CD4-positive, alpha-beta T cell treated with Interleukin-4 for 1 hour (primary cell): ENCODE measurements around the gene SDF4.

Source experiments
- DNase-seq, 2 donors: peaks; one replicate each; pipeline ENCODE4 v3.0.0-alpha.2; 2020 to 2022

The SDF4 gene

DNA sequence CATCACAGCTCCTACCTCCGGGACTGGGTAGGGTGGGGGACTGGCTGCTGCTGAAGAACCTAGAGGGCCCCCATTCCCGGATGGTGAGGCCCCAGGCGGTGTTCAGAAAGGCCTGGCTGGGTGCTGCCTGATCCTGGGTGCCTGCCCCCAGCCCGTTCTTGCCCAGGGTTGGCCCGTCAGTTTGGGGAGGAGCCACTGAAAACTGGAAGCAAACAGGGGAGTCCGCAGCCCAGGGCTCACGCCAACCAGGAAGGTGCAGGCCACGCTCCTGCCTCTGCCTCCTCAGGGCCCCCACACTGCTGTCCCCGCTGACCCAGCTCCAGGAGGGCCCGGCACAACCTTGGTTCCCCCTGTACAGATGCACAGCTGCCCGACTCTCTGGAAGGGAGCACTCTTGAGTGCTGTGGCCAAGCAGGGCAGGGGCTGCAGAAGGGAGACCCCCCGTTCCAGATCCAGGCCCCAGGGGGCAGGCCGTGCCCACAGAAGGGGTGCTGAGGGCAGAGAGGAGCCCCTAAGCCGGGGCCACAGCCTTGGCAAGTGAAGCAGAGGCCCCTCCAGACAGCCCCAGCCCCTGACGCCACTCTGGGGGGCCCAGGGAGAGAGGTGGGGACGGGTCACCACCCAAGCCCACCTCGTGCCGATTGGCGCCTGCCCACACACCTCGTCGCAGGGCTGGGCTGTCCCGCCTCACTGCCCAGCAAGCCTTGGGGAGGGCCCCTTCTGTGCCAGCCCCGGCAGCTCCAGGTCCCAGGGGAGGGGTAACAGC, 9.2 kb upstream of the SDF4 start:
- no peak for DNase-seq

GRCh38 chr1:1240348-1240732, 8.5 kb upstream of the SDF4 start:
- no peak for DNase-seq

- no peak for DNase-seq
These were observed 8.0 kb upstream of the SDF4 start for GRCh38 chr1:1239614-1240347.

DNA sequence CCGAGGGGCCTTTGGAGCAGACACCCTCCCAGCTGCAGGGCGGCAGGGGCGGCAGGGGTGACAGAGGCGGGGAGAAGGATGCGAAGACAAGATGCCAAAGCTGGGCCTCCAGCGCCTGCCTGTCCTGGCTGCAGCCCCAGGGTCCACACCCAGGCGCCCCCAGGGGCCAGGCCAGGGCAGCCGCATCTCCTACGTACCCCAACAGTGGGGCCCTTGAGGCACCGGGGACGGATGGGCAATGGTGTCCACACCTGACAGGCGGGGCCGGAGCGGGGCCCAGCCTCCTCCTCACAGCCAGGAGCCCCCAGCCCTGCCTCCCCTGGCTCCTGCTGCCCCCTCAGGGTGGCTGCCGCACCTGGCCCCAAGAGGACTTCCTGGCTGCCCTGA, 7.4 kb upstream of the SDF4 start:
- no peak for DNase-seq

DNA sequence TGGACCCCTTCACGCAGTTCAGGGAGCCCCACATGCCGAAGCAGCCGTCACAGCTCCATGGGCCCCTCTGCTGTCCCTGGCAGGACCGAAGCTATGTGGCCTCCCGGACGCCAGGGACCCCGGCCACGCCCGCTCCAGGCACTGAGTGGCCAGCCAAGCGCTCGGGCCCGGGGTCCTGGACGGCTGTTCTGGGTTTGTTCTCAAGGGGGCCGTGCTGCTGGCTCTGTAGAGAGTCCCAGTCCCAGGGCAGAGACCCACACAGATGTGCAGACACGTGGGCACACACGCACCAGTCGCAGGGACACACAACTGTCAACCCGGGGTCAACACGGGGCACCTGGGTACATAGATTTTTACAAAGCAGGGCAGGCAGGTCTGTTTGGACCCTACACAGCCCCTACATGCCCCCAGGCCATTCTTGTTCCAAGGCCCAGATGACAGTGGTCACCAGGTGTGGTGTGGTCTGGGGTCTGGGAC, 6.9 kb upstream of the SDF4 start:
- DNase-seq: no peak

DNA sequence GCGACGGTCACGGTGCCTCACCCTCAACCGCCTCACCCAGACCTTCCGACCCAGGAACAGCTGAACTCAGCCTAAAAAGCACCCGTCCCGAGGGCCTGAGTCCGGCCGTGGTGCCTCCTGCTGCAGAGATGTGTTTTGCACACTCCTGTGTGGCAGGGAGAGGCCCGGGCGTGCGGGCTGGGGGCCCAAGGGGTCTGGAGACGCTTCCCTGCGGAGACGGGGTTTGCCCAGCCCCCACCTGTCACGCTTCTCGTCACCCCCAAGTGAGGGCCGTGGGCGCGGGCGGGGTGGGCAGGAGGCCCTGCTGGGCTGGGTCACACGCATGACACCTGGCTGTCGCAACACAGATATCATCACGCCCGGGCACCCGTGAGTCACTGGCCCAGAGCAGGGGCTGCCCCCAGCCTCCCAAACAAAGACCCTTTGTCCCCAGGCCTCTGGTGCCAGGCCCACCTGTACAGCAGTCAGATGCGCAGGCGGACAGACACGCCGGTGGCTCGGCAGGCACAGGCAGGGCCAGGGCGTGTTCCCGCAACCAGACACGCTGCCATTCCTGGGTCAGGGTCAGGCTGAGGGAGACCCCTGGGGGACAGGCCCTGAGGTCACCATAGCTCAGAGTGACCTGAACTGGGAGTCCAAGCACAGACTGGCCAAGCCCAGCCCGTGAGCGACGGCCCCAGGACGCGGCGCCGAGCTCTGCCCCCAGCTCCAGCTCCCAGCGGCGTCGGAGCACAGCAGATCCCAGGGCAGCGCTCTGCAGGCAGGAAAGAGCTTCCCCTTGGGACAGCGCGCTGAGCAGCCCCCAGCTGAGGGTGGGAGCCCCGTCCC, 6.3 kb upstream of the SDF4 start:
- no peak for DNase-seq

- no peak for DNase-seq
These were observed 5.4 kb upstream of the SDF4 start for GRCh38 chr1:1236945-1237873.

DNA sequence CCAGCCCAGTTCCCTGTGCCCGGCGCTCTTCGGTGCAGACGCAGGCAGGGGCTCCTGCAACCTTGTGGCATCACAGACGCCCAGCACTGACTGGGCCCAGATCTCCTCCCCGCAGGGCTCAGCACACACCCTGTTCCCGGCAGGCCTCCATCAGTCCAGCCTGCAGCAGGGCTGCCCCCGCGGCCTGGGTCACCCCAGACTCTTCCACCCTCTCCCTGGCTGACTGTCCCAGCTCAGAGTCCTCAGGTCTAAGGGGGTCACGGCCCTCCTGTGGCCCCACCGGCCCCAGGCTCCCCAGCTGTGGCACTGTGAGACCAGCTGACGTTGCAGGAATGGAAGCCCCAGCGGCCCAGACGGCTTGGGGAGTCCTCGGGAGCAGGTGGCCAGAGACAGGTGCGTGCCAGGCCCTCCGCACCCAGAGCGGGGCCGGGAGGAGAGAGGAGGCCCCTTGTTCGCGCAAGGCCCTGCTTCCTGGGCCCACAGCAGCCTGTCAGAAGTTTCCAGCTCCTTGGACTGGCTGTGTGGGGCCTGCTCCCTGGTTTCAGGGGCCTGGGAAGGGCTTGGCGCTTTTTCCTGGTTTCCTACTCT, 4.5 kb upstream of the SDF4 start:
- DNase-seq: no peak

GRCh38 chr1:1235016-1235744, 3.4 kb upstream of the SDF4 start:
- DNase-seq: no peak

- no peak for DNase-seq
These were observed 2.5 kb upstream of the SDF4 start for GRCh38 chr1:1234180-1234808.

DNA sequence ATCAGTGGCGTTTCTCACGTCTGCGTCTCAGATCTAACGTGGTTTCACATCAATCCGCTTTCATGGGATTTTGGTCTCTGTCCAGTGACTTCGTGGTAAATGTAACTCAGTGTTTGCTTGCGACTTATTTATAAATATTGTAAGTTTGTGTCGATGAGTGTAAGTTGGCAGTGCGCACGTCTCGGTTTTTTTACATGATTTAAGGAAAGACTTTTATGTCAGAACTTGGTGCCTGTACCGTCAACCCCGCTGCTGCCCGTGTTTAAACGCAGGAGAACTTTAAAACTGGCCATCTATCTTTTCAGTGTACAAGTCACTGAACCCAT, 1.7 kb upstream of the SDF4 start:
- DNase-seq: no peak

DNA sequence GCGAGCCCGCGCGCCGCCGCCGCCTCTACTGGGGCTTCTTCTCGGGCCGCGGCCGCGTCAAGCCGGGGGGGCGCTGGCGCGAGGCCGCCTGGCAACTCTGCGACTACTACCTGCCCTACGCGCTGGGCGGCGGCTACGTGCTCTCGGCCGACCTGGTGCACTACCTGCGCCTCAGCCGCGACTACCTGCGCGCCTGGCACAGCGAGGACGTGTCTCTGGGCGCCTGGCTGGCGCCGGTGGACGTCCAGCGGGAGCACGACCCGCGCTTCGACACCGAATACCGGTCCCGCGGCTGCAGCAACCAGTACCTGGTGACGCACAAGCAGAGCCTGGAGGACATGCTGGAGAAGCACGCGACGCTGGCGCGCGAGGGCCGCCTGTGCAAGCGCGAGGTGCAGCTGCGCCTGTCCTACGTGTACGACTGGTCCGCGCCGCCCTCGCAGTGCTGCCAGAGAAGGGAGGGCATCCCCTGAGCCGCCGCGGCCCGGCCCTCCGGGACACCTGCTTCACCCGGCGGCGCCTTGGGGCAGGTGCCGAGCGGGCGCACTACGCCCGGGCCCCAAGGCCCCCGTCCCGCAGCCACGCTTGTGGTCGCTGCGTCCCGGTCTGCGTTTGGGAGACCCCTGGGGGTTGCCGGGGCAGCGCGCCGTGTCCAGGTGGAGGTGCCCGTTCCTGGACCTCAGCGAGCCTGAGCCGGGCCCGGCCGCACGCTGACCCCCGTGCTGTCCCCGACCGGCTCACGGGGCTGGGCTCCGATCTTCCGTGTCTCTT, 1.2 kb upstream of the SDF4 start:
- DNase-seq: no peak

- DNase-seq: no peak
These were observed 501 bp upstream of the SDF4 start, which contains the start of gene B3GALT6 for GRCh38 chr1:1232208-1232795. B3GALT6 (plus strand) TSS chr1:1232237; CDS start chr1:1232279, 42 bp downstream.

DNA sequence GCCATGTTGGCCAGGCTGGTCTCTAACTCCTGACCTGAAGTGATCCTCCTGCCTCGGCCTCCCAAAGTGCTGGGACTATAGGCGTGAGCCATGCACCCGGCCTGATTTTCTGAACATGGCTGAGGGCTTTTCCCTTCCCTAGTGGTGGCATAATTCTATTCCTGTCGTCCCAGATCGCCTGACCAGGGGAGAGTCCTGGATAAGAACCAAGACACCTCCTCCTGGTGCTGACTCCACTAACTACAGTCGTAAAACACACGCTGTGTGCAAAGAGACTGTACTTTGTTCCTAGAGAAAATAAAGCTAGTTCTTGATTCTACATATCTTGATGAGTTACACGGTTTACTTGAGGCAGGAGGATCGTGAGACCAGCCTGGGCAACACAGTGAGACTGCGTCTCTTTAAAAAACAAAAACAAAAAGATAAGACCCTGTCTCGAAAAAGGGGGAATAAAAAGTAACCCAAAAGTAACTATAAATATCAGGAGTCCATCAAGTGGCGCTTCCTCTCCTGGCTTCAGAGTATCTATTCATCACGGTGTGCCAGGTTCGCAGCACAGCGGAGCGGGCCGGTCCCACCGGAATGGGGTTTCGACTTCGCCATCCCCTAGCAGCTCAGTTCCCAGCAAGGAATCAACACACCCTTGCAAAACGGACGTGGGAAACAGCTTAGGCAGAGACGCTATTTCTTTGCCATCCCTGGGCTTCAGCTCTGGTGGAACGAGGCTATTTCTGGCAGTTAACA, 973 bp downstream of the SDF4 start:
- DNase-seq: no peak

- no peak for DNase-seq
These were observed 2.0 kb downstream of the SDF4 start for GRCh38 chr1:1229770-1230169.

DNA sequence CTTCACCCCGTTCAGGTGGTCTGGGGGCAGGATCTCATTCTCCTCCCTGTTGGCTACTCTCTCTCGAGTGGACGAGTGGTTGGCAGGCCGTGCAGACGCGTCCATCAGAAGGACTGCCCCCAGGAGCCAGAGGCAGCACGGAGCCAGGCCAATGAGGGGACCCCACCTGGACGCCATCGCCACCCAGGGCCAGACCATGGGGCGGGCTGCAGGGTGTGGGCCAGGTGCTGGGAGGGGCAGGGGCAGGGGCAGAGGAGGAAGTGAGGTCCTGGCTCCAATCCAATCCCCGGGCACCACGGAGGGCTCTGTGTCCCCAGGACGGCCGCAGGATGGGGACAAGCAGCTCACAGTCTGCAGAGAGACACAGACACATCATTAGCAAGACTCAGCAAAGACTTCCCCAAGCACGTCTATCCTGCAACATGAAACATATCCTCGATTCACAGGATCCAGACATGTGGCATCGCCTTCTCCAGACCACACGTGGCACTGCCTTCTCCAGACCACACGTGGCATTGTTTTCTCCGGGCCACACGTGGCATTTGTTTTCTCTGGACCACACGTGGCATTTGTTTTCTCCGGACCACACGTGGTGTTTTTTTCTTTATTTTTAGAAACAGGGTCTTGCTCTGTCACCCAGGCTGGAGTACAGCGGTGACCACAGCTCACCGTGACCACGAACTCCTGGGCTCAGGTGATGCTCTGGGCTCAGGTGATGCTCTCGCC, 3.0 kb downstream of the SDF4 start:
- no peak for DNase-seq

DNA sequence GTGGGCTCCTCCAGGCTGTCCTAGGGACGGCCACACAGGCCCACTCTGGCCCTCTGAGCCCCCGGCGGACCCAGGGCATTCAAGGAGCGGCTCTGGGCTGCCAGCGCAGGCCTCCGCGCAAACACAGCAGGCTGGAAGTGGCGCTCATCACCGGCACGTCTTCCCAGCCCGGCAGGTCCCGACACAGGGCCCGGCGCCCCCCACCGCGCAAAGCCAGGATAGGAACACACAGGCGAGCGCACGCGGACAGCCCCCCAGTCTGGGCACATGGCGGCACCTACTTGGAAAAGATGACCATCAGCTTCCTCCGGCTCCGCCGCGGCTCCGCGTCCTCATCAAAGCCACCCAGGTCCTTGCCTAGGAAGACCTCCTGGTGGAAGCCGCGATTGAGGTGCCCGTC, 3.6 kb downstream of the SDF4 start:
- DNase-seq: no peak

- DNase-seq: no peak
These were observed 4.4 kb downstream of the SDF4 start for GRCh38 chr1:1227386-1227785.
